BE2C (cell line): Measurements from ENCODE around the gene RBM19.

Experiments
- DNase-seq: peaks from one replicate; pipeline ENCODE4 v3.0.0-alpha.2; 2020
- H3K27me3 ChIP-seq: fragments of 250-450 bp; sonication (Bioruptor Pico); 2 replicates; pipeline ENCODE4 v1.5.1; 2020; ENCODE audit warnings: mild to moderate bottlenecking
- H3K36me3 ChIP-seq: fragments of 250-450 bp; sonication (Bioruptor Pico); 2 replicates; pipeline ENCODE4 v1.5.1; 2020; ENCODE audit warnings: mild to moderate bottlenecking
- H3K4me1 ChIP-seq: fragments of 250-450 bp; sonication (Bioruptor Pico); 2 replicates; pipeline ENCODE4 v1.5.1; 2020
- H3K4me3 ChIP-seq: 2 replicates; pipeline ENCODE4 v1.5.1; 2011; ENCODE audit warnings: low read depth, low read length
- H3K9me3 ChIP-seq: fragments of 250-450 bp; sonication (Bioruptor Pico); 2 replicates; pipeline ENCODE4 v1.5.1; 2020
- CTCF ChIP-seq: IDR thresholded peaks from 2 replicates; pipeline ENCODE4 v1.5.1; 2012; ENCODE audit warnings: mild to moderate bottlenecking, low read depth, low read length

Gene RBM19

GRCh38 chr12:113770389-113770865, 195.7 kb downstream of the RBM19 start:
- Histone ChIP-seq H3K36me3 (no peaks in the 10 kb centered on the region), H3K27me3 (no peaks in the 10 kb centered on the region), H3K4me3 (no peak overlapping the region), H3K4me1 (peaks cover 3% of the 10 kb centered on the region; the same call in 1 of the 2 replicates), H3K9me3 (no peaks in the 10 kb centered on the region)
- no peak for TF ChIP-seq CTCF
- DNase-seq: no peak

GRCh38 chr12:113769305-113769704, 196.8 kb downstream of the RBM19 start:
- Histone ChIP-seq H3K27me3 (no peaks in the 10 kb centered on the region), H3K4me3 (no peak overlapping the region), H3K9me3 (no peaks in the 10 kb centered on the region), H3K4me1 (peaks cover 5% of the 10 kb centered on the region; the same call in 1 of the 2 replicates), H3K36me3 (no peaks in the 10 kb centered on the region)
- no peak for DNase-seq
- no peak for TF ChIP-seq CTCF

- no peaks in the 10 kb centered on the region for H3K27me3 ChIP-seq
- DNase-seq: no peak
- TF ChIP-seq CTCF: no peak
- H3K4me1 ChIP-seq: peaks cover 5% of the 10 kb centered on the region; the same call in 1 of the 2 replicates
- H3K4me3 ChIP-seq: no peak overlapping the region
- no peaks in the 10 kb centered on the region for H3K9me3 ChIP-seq
- no peaks in the 10 kb centered on the region for H3K36me3 ChIP-seq
These were observed 197.3 kb downstream of the RBM19 start for GRCh38 chr12:113768850-113769249.

- Histone ChIP-seq H3K9me3 (no peaks in the 10 kb centered on the region), H3K27me3 (no peaks in the 10 kb centered on the region), H3K4me3 (no peak overlapping the region), H3K4me1 (peaks cover 10% of the 10 kb centered on the region), H3K36me3 (no peaks in the 10 kb centered on the region)
- no peak for DNase-seq
- no peak for TF ChIP-seq CTCF
These were observed 198.9 kb downstream of the RBM19 start for GRCh38 chr12:113766879-113767878.
